Stimulated activated CD8-positive, alpha-beta memory T cell treated with anti-CD3 and anti-CD28 coated beads, Interleukin-4, amount 100 ng/mL, for 24 hours (primary cell): ENCODE data around the gene HEY2.
"Not testable (repeated sequence)": the region's sequence is repeated elsewhere in the genome, so short reads cannot be mapped to it uniquely, and the experiment has no call there.

Source experiments
- DNase-seq: peaks from one replicate; pipeline ENCODE4 v3.0.0-alpha.2; 2020; ENCODE audit warnings: low read depth

The HEY2 gene

DNA sequence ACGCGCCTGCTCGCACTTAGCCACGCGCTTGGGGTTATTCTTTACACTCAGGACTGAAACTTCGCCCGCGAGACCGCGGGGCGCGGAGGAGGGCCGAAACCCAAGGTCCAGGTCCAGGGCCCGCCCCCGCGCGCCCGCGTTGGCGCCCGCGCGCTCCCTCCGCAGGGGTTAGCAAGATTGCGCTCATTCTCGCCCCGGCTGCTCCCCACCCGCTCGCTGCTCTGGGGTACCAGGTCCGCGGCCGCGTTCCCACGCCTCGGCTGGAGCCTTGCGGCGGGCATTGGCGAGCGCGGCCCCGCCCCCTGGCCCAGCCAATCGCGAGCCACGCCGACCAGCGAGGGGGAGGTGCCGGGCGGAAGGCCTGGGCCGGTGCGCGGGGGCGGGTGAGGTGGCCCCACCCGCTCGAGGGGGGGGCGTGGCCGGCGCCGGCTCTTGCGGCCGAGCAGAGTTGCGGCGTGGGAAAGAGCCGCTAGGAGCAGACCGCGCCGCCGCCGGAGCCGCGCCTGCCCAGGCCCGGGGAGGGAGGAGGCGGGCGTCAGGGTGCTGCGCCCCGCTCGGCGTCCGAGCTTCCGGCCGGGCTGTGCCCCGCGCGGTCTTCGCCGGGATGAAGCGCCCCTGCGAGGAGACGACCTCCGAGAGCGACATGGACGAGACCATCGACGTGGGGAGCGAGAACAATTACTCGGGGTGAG is at the start of gene HEY2:
Gene HEY2 (plus strand): TSS at position 460 of the 692 bp plus-strand sequence. CDS start 145 bp downstream, at position 605.
- DNase-seq = peak; percentile 80

DNA sequence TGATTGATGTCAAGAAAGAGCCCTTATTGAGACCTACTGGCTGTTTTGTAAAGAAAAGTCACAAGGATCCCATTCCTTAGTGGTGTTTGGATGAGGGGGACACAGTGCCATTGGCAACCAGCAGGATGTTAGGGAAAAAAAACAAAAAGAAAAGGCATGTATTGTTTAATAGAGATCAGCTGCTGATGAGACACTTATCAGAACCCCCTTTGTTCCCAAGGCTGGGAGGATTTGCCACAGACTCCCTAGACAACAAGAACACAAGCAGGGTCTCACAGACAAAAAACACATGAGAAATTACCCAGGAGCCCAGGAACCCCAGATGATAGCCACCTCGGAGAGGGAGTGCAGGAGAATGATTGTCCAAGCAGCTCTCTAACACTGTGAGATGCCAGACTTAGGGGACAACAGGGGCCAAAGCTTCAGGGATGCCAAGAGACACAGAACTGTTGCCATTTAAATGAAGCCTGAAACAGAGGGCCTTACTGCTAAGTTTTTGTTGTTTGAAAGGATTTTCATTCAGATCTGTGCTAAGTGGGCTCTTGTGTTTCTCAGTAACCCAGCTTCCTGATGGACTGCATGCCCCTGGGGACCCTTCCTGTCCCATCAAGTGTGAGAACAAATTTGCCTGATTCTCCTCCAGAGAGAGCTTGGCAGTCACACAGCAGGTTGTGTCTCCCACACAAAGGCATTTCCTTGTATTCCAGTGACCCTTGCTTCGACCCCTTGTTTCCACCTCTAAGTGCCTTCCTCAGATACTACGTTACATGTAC is 48.7 kb upstream of the HEY2 start:
- DNase-seq = no peak

DNA sequence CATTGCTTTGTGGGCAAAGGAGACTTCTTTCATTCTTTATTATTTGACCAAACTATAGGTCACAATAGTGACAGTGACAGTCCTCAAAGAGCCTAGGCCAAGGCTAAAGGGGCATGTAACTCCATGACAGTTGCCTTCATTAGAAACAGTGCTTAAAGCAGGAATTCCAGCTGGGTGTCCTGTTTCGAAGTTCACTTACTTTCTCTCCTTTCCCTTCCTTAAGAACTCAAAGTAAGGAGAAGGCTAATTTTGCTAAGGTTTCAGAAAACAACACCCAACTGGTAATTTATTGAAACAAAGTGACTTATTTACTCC is 48.1 kb upstream of the HEY2 start:
- no peak for DNase-seq

DNA sequence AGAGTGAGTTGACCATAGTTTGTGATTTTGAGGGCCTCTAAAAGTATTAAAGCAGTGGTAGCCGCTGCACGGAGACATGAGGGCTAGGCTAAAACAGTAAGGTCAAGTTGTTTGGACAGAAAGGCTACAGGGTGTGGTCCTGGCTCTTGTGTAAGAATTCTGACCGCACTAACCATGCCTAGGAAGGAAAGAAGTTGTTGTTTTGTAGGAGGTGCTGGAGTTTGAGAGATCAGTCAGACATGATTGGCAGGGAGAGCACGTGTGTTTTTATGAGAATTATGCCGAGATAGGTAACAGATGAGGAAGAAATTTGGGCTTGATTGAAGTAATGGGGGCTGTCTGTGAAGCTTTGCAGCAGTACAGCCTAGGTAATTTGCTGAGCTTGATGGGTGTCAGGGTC is 45.5 kb upstream of the HEY2 start:
- not testable (repeated sequence) for DNase-seq

DNA sequence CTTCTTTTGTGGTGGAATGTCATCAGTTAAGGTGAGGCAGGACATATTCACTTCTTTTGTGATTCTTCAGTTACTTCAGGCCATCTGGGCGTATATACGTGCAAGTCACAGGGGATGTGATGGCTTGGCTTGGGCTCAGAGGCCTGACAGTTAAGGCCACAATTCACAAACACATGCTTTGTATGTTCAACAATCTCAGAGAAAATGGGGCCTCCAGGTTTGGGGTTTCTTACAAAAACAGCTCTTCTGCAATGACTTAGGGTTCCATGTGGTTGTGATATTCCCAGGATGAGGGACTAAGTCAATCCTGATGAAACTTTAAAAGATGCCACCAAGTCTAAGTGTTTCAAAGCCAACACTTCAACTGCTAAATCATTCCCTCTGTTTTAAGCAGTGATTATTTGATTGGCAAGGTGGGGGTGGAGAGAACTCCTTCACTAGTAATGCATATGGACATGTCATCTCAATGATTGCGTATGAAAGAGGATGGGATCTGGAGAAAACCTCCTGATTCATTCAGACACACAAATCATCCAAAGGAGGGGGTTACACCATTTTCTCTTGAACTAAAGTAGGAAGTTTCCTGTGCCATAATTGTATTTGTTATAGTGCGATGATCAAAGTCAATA is 41.7 kb upstream of the HEY2 start:
- no peak for DNase-seq

DNA sequence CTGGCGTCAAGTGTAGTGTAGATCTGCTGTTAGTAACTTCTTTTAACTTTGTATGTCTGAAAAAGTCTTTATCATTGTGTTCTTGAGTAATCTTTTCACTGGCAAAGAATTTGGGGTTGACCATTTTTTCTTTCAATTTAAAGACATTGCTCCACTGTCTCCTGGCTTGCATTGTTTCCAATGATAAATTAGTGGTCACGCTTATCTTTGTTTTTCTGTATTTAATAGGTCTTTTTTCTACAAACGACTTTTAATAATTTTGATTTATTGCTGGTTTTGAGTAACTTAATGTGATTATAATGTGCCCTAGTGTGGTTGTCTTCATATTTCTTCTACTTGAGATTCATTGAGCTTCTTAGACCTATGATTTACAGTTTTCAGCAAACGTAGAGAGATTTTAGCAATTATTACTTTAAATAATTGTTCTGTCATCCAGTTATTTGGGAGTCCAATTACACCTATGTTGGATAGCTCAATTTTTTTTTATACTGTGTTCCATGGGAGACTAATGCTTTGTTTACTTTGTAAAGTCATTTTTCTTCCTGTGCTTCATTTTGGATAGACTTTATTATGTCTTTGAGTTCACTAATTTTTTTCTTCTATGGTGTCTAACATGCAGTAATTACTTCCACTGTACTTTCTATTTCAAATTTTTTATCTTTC is 38.3 kb upstream of the HEY2 start:
- no peak for DNase-seq

DNA sequence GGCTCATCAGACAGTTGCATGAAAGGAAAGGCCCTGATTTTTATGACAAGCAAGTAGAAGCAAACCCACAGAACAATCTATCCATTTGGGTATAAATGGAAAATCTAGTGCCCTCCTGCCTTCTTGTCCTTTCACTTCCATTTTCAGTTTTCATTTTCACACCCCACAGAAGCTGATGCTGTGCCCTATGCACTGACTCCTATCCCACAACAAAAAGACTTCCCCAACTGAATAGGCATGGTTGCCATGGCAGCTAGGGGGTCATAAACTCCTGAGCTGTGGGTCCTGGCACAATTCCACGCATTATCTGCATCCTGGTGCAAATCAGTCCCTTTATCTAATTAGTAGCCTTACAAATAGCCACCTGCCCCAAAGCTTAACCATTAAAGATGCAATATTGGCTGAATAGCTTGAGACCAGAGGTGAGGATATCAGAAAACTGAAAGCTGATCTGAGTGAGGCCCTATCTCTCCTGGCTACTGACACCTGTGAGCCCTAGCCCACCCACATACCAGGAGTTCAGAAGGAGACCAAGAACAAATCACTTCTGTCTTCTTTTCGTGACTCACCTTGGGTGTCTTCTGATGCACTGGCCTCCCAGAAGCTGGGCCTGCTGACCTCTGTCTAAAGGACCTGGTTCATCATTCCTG is 34.9 kb upstream of the HEY2 start:
- no peak for DNase-seq

DNA sequence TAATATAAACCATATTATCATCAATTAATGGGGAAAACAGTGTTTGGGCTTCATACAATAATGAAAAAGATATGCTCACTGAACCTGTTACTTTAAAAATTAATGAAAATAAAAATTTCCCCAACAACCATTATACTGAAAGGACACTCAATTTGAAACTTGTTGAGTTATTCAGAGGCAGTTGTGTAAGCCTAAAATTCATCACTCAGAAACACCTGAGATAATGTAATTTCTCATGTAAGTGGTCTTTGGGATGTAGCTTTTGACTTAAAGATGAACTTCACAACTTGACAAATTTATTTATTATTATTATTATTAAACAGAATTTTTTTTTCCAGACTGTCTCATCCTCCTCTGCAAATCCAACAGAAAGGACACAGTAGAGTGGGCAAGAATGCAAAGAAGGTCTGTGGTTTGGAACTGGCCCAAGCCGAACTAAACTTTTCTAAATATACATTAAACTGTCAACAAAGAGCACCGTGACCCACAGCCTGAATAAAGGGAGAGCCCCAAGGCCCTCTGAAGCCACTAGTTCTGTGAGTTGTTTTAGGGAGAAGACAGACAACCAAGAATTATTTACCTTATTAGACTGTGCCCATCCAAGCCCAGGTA is 32.2 kb upstream of the HEY2 start:
- no peak for DNase-seq

DNA sequence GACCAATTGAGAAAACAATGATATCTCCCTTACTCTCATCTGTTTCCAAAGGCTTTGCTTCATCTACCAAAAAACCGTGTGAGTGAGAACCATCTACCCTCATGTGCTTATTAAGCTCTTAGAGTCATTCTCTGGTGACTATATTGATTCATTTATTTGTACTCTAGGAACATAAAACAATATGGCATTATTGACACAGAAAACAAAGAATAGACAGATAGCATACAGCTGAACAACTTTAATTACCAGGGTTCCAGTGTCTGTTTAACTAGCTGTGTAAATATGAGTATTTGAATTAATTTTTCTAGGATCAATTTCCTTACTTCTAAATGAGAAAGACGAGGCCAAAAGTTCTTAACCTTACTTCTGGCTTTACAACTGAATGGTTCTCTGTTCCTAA is 31.3 kb upstream of the HEY2 start:
- DNase-seq = no peak

DNA sequence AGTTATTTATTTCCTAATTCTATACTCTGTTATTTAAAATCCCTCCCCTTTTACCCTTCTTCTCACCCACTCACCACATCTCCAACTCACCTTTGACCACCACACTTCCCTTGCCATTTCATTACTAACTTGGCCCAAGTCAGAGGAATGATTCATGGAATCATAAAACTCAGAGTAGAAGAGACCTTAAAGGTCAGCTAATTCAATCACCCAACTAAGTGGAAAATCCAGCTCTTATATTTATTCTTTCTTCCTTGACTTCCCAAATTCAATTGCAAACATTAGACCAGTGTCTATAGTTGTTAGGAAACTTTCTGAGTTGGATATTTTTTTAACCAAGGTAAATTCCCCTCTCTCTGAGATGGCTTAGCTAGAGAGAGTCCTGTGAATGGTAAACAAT is 26.5 kb upstream of the HEY2 start:
- DNase-seq = no peak

DNA sequence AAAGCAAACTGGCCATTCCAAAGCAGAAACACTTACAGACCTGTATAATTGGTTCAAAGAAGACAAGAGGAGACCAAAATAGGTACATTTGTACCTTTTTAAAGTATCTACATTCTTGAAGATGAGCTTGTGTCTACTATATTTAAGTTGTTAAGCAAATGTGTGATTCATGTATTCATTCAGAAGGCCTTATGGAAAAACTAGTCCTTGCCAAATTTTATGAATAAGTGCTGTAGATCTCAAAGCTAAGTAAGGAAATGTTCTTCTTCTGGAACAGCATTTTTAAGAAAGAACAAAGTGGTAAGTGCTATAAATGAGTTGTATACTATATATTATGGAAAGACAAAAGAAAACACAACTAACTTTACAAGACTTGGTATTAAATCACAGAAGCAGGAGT is 22.2 kb upstream of the HEY2 start:
- DNase-seq = no peak

DNA sequence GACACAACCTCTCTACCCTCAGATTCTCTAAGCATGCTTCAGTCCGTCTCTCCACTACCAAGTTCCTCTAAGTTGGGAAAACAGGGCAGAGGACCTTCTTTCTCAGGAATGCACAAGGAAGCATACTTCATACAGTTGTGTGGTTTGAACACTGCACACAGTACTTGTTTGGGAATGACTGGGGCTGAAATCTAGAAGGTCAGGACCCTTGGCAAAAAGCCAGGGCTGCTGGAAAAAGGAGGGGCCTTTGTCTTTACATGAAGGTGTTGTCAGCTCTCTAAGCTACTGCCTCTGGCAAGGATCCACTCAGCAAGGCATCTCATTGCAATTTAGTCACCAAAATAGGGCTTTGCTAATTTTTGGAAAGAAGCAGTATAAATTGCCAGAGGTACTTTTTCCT is 20.7 kb upstream of the HEY2 start:
- DNase-seq = no peak

DNA sequence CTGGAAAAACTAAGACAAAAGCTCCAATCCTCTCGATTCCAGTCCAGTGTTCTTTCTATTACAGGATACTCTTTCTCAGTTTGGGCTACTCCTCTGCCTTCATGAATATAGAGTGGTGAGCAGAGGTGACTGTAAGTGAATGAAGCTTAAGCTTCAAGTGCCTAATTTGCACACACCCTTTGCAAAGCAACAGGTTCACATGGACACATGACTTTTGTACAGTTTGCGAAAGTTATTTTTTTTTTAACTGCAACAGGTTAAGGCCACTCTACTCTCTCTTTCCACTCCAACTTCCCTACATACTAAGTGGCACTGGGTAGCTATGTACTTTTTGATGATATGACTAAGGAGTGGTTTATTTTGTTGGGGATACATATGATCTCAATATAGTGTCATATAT is 19.4 kb upstream of the HEY2 start:
- DNase-seq = no peak

DNA sequence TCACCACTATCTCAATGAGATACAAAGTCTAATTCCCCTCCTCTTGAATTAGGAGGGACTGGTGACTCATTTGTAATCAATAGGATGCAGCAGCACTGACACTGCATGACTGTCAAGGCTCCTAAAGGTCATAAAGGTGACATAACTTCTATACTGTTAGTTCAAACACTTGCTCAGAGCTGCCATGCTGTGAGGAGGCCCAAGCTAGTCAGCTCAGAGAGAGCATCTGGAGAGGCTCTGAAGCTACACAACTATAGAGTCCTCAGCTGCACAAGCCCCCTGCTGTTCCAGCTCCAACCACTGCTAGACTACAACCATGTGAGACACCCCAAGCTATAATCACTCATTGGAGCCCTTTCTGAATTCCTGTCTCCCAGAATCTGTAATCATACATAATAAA is 17.0 kb upstream of the HEY2 start:
- no peak for DNase-seq

DNA sequence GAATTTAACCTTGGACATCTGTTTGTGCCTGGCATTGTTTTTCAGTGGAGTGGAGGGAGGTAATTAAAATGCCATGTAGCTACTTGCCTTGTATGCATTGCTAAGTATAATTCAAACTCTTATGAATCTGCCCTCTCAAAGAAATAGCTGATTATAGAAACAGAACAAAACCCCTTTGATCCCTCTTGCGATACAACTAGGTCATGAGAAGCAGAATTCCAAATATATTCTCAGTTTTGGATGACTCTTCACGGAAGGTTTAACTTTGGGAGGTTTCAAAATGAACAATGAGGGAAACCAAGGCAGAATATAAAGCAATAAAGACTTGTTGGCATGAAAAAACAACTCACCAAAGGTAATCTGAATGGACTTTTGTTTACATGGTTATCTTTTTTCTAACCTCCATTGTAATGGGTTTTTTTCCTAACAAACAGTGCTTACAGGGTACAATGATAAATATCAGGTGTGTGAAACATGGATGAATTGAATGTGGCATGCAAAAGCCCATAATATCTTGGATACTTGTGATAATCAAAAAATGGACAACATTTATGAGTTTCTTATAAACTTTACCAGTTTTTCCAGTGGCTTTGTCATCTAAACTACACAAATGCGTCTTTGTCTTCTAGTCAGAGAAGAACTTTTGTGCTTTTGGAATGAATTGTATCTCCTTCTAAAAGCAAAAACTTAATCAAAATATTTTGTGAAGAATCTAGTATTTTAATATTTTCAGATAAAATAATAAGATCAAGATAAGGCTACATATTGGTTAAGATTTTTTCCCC is 15.7 kb upstream of the HEY2 start:
- no peak for DNase-seq

DNA sequence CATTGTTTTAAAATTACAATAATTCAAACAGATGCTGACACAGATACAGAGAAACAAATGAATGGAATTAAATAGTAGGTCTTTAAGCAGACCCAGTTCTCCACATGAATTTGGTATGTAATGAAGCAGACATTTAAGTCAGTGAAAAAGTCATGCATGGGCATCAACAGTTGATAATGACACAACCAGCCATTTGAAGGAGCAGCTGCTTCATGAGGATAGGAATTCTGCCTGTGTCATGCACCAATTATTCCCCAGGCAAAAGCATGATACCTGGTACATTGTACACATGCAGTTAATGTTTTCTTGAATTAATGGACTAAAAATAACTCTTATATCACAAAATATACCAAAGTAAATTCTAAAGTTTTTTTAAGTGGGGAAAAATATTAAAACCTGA is 11.2 kb upstream of the HEY2 start:
- no peak for DNase-seq

DNA sequence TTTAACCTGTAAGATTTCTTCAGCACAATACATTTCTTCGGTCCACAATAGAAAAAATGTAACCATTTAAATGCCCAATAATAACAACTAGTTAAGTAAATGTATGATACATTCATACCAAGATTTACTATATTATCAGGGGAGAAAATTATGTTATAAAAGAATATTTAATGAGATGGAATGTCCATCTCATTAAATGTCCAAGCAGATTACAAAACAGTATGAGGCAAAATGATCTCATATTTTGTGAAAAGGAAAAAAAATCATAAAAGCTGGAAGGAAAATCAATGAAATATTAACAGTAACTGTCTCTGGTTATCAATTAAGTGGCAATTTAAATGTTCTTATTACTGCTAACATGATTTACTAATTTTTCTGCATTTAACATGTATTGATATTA is 10.1 kb upstream of the HEY2 start:
- DNase-seq = no peak

DNA sequence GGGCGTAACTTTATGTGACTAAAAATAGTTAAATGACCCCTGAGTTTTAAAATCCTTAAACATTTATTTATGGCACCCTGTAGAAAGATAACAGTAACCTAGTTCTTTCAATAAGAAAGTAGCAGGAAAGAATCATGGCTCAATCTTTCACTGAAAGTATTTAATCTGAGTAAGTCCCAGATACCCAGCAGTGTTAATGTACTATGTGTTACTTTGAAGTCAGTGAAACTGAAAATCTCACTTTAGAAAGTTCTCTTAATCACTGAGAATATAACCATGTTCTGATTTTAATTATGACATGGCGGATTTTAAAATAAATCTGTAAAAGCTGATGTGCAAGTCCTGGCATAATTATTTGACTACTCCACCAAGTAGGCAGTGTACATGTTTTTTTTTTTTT is 8.1 kb upstream of the HEY2 start:
- DNase-seq = no peak

DNA sequence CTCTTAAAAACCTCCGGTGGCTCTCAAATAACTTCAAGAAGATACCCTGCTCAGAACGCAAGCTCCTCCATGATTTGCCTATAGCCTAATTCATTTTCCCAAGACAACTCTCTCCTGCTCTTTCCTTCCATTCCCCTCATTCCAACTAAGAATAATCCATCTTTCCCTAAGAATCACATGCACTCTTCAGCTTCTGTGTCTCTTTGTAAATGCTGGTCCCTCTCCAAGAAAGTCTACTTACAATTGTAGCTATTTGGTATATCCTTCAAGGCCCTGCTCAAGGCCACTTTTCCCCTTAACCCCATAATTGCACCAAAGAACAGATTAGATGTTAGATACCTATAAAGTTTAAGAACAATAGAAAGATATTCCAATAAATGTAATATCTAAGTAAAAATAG is 7.4 kb upstream of the HEY2 start:
- no peak for DNase-seq

DNA sequence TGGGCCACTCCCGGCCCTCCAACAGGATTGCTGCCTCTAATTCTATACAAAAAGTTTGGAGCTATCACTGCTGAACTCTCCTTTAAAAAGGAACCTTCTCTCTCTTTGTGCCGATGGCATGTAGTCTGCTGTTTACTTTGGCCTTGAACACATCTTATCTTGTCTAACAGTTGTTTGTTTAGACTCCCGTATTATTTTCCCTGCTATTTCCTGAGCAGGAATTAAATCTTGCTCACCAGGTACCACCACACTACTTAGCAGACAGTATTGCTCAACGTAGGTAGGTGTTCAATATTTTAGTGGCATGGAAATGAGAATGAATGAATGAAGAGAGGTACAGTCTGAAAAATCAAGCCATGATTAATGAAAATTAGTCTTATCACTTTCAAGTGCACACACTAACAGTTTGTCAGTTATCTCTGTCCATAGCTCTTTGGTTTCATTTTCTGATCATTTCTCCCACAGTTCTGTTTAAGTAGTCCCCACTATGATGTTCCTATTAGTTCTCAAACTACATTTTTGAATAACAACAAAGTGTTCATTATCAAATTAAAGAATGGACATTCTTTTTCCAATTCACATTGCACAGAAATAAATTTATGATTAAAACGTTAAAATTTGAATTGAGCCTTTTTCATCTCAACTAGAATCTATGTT is 6.8 kb upstream of the HEY2 start:
- no peak for DNase-seq

DNA sequence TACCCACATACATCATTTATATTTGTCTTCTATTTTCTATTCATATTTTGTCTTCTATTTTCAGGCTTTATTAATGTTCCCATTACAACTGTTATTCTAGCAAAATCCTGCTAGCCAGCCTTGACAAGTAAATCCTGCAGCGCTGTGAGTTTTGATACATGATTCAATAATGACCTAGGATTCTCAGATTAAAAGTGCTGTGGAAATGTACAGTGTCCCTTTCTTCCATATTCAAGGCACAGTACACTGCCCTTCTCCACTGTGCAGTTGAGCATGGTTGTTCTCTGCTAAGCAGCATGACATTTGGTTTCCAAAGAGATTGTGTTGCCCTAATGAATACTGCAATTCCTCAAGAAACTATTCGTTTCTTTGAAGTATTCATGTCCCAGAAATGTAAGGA is 5.8 kb upstream of the HEY2 start:
- no peak for DNase-seq
